ENCODE measurements around the gene DSC2.

The DSC2 gene

DNA sequence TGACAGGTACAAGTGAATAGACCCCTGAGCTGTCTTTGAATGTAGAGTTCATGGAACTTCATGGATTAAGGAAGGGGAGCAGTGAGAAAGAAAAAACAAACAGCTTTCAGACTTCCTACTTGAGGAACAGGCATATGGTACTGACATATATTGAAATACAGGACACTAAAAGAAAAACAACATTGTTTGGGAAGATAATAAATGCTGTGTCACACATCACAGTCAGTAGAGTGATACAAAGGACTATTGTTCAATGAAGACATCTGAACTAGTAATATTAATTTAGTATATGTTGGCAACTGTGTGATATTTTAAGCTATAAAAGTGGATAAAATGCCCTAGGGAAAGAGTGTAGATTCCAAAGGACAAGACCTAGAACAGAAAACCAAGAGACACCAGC is 3.3 kb downstream of the DSC2 start:
- no peak for TF ChIP-seq CTCF (IDR thresholded peaks at IDR 0.05; ENCODE audit: extremely low read depth, missing control alignments)
- DNase-seq (ENCODE audit: low spot score): no peak

- DNase-seq (ENCODE audit: low spot score): no peak
- no peak for TF ChIP-seq CTCF (IDR thresholded peaks at IDR 0.05; ENCODE audit: extremely low read depth, missing control alignments)
Observed at GRCh38 chr18:31097666-31098065, 4.6 kb downstream of the DSC2 start.

GRCh38 chr18:31093880-31094279 is 8.3 kb downstream of the DSC2 start:
- no peak for TF ChIP-seq CTCF (IDR thresholded peaks at IDR 0.05; ENCODE audit: extremely low read depth, missing control alignments)
- DNase-seq (ENCODE audit: low spot score): no peak

DNA sequence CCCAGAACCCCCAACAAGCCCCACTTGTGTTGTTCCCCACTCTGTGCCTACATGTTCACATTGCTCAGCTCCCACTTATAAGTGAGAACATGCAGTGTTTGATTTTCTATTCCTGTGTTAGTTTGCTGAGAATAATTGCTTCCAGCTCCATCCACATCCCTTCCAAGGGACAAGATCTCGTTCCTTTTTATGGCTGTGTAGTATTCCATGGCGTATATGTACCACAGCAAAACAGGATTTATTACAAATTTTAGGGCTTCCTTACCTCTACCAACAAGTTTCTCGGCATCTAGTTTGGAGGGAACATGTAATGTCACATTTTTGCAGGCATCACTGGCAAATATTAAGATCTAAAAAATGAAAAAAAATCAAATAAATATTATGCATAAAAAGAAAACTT is 8.9 kb downstream of the DSC2 start:
- DNase-seq (ENCODE audit: low spot score): no peak
- no peak for TF ChIP-seq CTCF (IDR thresholded peaks at IDR 0.05; ENCODE audit: extremely low read depth, missing control alignments)

DNA sequence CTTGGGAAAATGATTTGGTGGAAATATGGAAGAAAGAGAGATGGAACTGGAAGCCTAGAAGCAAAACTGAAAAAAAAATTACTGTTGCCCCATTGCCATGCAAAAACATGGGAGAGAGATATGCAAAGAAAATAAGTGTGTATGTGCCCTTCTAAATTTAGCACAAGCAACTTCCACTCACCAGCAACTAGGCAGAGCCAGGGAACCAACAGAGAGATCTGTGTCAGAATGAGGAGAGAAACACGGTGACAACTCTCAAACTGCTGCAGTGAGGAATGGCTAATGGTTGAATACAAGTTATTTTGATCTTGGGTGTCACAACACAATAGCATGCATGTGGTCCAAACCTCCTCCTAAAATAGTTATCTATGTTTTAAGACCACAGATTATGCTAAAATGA is 10.9 kb downstream of the DSC2 start:
- no peak for TF ChIP-seq CTCF (IDR thresholded peaks at IDR 0.05; ENCODE audit: extremely low read depth, missing control alignments)
- DNase-seq (ENCODE audit: low spot score): no peak

GRCh38 chr18:31088532-31088931 is 13.7 kb downstream of the DSC2 start:
- DNase-seq (ENCODE audit: low spot score): no peak

GRCh38 chr18:31079973-31080372 is 22.2 kb downstream of the DSC2 start:
- no peak for DNase-seq (ENCODE audit: low spot score)
- TF ChIP-seq CTCF (IDR thresholded peaks at IDR 0.05; ENCODE audit: extremely low read depth, missing control alignments): no peak

More at GRCh38 chr18:31088532-31088931, 13.7 kb downstream of the DSC2 start:
- no peak for TF ChIP-seq CTCF (IDR thresholded peaks at IDR 0.05; ENCODE audit: extremely low read depth, missing control alignments)
